Measurements from ENCODE around the gene COL4A2.

Gene COL4A2

GRCh38 chr13:110455444-110455843, 148.4 kb downstream of the COL4A2 start:
- DNase-seq (ENCODE audit: low spot score): no peak

- peak; percentile 43 for DNase-seq (ENCODE audit: low spot score)
These were observed 148.9 kb downstream of the COL4A2 start for GRCh38 chr13:110455941-110456340.

- no peak for DNase-seq (ENCODE audit: low spot score)
These were observed 149.5 kb downstream of the COL4A2 start for GRCh38 chr13:110456550-110456949.

GRCh38 chr13:110457361-110457760, 150.3 kb downstream of the COL4A2 start:
- DNase-seq (ENCODE audit: low spot score): no peak

GRCh38 chr13:110458017-110458416, 150.9 kb downstream of the COL4A2 start:
- no peak for DNase-seq (ENCODE audit: low spot score)

GRCh38 chr13:110458594-110459365, 151.7 kb downstream of the COL4A2 start:
- DNase-seq (ENCODE audit: low spot score): no peak

- DNase-seq (ENCODE audit: low spot score): no peak
These were observed 155.0 kb downstream of the COL4A2 start for GRCh38 chr13:110462091-110462490.

- DNase-seq (ENCODE audit: low spot score): no peak
These were observed 156.1 kb downstream of the COL4A2 start for GRCh38 chr13:110463156-110463555.

- DNase-seq (ENCODE audit: low spot score): no peak
These were observed 156.9 kb downstream of the COL4A2 start for GRCh38 chr13:110463871-110464510.

- DNase-seq (ENCODE audit: low spot score): no peak
These were observed 157.7 kb downstream of the COL4A2 start for GRCh38 chr13:110464556-110465333.

GRCh38 chr13:110465696-110466095, 158.6 kb downstream of the COL4A2 start:
- no peak for DNase-seq (ENCODE audit: low spot score)

- DNase-seq (ENCODE audit: low spot score): no peak
These were observed 159.3 kb downstream of the COL4A2 start for GRCh38 chr13:110466266-110466915.

GRCh38 chr13:110467516-110468110, 160.5 kb downstream of the COL4A2 start:
- DNase-seq (ENCODE audit: low spot score): no peak

- DNase-seq (ENCODE audit: low spot score): no peak
These were observed 162.0 kb downstream of the COL4A2 start for GRCh38 chr13:110468986-110469495.

- DNase-seq (ENCODE audit: low spot score): no peak
These were observed 162.5 kb downstream of the COL4A2 start for GRCh38 chr13:110469597-110469996.

- no peak for DNase-seq (ENCODE audit: low spot score)
These were observed 163.4 kb downstream of the COL4A2 start for GRCh38 chr13:110470272-110471009.

GRCh38 chr13:110471156-110471832, 164.2 kb downstream of the COL4A2 start:
- DNase-seq (ENCODE audit: low spot score): no peak

GRCh38 chr13:110471833-110472162, 164.7 kb downstream of the COL4A2 start:
- no peak for DNase-seq (ENCODE audit: low spot score)

GRCh38 chr13:110472904-110473563, 165.9 kb downstream of the COL4A2 start:
- DNase-seq (ENCODE audit: low spot score): no peak

- no peak for DNase-seq (ENCODE audit: low spot score)
These were observed 167.6 kb downstream of the COL4A2 start for GRCh38 chr13:110474713-110475112.

Measured in CD4-positive, alpha-beta T cell treated with Interleukin-15 for 4 hours (primary cell).